ENCODE measurements around the gene FABP2. TPM values are rescaled to one million over a fixed set of nuclear protein-coding genes. Genes with fewer than 3 reads are reported as not detected.

The FABP2 gene
- total and polyA plus RNA-seq, 12 donors = 0.01 to 2.2 (median 0.15) TPM; not detected in 7

DNA sequence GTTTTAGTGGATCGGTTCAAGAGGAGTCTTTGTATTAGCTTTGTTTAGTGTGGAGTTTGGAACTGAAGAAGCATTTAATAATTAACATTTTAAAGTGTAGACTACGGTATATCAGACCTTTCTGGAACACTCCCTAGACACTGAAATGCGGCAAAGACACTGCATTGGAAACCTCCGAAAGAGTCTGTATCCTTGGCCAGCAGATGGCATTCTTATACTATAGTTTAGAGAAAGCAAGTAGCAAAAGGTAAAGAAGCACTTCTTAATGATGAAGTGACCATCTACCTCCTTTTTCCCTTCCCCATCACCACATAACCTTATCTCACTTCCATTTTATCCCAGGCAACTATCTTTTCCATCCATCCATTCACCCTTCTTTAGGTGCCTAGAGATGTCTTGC, 7.6 kb downstream of the FABP2 start:
- Histone ChIP-seq H3K4me3 (no peak overlapping the region), H3K27me3 (no peaks in the 10 kb centered on the region), H3K9me3 (no peaks in the 10 kb centered on the region), H3K4me1 (peaks cover 0 to 5% (median 0%) of the 10 kb centered on the region in 9 donors), H3K27ac (no peak overlapping the region), H3K36me3 (no peaks in the 10 kb centered on the region)
- peak in 1 of 2 donors; percentile 29 for DNase-seq
- TF ChIP-seq, protein P1, sequence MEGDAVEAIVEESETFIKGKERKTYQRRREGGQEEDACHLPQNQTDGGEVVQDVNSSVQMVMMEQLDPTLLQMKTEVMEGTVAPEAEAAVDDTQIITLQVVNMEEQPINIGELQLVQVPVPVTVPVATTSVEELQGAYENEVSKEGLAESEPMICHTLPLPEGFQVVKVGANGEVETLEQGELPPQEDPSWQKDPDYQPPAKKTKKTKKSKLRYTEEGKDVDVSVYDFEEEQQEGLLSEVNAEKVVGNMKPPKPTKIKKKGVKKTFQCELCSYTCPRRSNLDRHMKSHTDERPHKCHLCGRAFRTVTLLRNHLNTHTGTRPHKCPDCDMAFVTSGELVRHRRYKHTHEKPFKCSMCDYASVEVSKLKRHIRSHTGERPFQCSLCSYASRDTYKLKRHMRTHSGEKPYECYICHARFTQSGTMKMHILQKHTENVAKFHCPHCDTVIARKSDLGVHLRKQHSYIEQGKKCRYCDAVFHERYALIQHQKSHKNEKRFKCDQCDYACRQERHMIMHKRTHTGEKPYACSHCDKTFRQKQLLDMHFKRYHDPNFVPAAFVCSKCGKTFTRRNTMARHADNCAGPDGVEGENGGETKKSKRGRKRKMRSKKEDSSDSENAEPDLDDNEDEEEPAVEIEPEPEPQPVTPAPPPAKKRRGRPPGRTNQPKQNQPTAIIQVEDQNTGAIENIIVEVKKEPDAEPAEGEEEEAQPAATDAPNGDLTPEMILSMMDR (IDR thresholded peaks at IDR 0.05) = peak in 8 of 9 donors; percentile 34 to 78 (median 63)
- peak in 7 of 8 donors; percentile 62 to 80 (median 76) for ATAC-seq
- WGBS, 2 donors = 14 to 19% methylated on average over 4 of the region's 4 CpGs
- intact Hi-C loops (cut with DNase I) = loop anchor here in 7 of 10 donors (5.0 to 10.0 kb wide), 10 partner anchors 60 to 740 kb away; partner anchors contain the start of gene PDE5A (in 2 of the 7)

DNA sequence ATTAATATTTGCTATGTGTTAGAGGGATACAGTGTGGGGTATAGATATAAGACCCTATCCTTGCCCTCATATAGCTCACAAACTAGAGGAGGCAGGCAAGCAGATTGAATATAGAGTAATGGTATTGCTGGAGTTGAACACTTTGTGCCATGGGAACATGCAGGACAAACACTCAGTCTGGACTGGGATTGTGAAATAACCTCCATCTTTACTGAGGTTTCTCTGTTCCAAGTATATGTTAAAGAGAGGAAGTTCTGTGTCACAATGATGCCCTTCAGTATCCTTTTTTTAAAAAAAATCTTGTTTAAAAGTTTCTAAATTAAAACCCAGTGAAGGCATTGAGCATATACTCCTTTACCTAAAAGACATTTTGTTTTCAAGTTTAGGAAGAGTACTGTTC, 8.7 kb downstream of the FABP2 start:
- H3K36me3 ChIP-seq = no peaks in the 10 kb centered on the region
- no peaks in the 10 kb centered on the region for H3K27me3 ChIP-seq
- intact Hi-C loops (cut with DNase I) = loop anchor here in 7 of 10 donors (5.0 to 10.0 kb wide), 10 partner anchors 62 to 742 kb away; partner anchors contain the start of gene PDE5A (in 2 of the 7)
- ATAC-seq (peak in 1 of 8 donors; percentile 29), DNase-seq (no peak)
- no peak overlapping the region for H3K4me3 ChIP-seq
- TF ChIP-seq, protein P1 (IDR thresholded peaks at IDR 0.05) = no peak
- no peaks in the 10 kb centered on the region for H3K9me3 ChIP-seq
- H3K27ac ChIP-seq = no peak overlapping the region
- H3K4me1 ChIP-seq = peaks cover 0 to 5% (median 0%) of the 10 kb centered on the region in 9 donors

DNA sequence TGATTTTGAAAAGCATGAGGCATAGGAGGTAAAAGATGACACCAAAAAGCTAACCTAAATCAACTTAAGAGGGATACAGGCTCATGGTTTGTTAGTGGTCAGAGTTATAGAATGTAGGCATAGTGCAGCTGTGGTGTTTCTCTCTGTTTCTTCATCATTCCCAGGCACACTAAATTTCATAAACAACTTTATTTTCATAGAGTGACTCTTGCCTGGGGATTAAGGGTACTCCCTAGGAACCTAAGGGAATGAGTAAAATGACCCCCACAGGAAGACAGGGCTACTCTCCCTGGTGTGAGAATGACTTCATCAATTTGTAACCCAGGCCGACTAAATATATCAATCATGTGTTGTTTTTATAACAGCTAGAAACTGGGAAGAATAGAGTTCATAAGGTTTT, 11.1 kb downstream of the FABP2 start:
- DNase-seq (no peak), ATAC-seq (no peak)
- Histone ChIP-seq H3K36me3 (no peaks in the 10 kb centered on the region), H3K9me3 (no peaks in the 10 kb centered on the region), H3K27me3 (no peaks in the 10 kb centered on the region), H3K4me3 (no peak overlapping the region), H3K27ac (no peak overlapping the region), H3K4me1 (peaks cover 0 to 5% (median 0%) of the 10 kb centered on the region in 9 donors)
- 57 to 69% methylated on average over 1 of the region's 1 CpG for WGBS, 2 donors
- TF ChIP-seq, protein P1 (IDR thresholded peaks at IDR 0.05) = no peak
- intact Hi-C loops (cut with DNase I) = loop anchor here in 7 of 10 donors (5.0 to 10.0 kb wide), 10 partner anchors 64 to 744 kb away; partner anchors contain the start of gene PDE5A (in 2 of the 7)

DNA sequence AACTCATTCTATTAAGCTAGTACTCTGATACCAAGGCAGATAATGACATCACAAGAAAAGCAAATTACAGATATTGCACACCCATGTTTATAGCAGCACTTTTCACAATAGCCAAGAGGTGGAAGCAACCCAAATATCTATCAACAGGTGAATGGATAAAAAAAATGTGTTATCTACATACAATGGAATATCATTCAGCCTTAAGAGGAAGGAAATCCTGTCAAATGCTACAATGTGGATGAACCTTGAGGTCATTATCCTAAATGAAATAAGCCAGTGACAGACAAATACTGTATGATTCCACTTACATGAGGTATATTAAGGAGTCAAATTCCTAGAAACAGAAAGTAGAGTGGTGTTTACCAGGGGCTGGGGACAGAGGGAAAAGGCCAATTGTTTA, 14.3 kb downstream of the FABP2 start:
- H3K36me3 ChIP-seq = no peaks in the 10 kb centered on the region
- intact Hi-C loops (cut with DNase I) = no loop called here

More for the DNA sequence above, 14.3 kb downstream of the FABP2 start:
- Histone ChIP-seq H3K4me3 (no peak overlapping the region), H3K4me1 (no peaks in the 10 kb centered on the region), H3K9me3 (no peaks in the 10 kb centered on the region), H3K27me3 (no peaks in the 10 kb centered on the region), H3K27ac (no peak overlapping the region)
- TF ChIP-seq, protein P1 (IDR thresholded peaks at IDR 0.05) = no peak
- ATAC-seq (no peak), DNase-seq (no peak)

Data from heart right ventricle (tissue), 16 donors.